ENCODE measurements around the gene EFCAB14. TPM values are rescaled to one million over a fixed set of nuclear protein-coding genes. Genes with fewer than 3 reads are reported as not detected.

EFCAB14 gene
- total and polyA plus RNA-seq, 11 donors = 10.7 to 91.9 (median 62.3) TPM

GRCh38 chr1:46708121-46708520 is 10.8 kb downstream of the EFCAB14 start:
- H3K4me3 ChIP-seq = no peak overlapping the region
- H3K4me1 ChIP-seq = peaks cover 0 to 4% (median 0%) of the 10 kb centered on the region in 12 donors
- ATAC-seq (no peak), DNase-seq (no peak)
- intact Hi-C loops (cut with DNase I) = no loop called here
- H3K27ac ChIP-seq = no peak overlapping the region
- no peak for TF ChIP-seq CTCF (IDR thresholded peaks at IDR 0.05)
- no peak for TF ChIP-seq POLR2A (IDR thresholded peaks at IDR 0.05)
- H3K27me3 ChIP-seq = no peaks in the 10 kb centered on the region
- 94 to 100% (median 100%) methylated on average over 1 of the region's 1 CpG for WGBS, 4 donors
- no peaks in the 10 kb centered on the region for H3K9me3 ChIP-seq
- peaks cover 0 to 99% (median 94%) of the 10 kb centered on the region in 9 donors for H3K36me3 ChIP-seq

GRCh38 chr1:46705408-46705807 is 13.5 kb downstream of the EFCAB14 start:
- Histone ChIP-seq H3K36me3 (peaks cover 0 to 97% (median 88%) of the 10 kb centered on the region in 9 donors), H3K27me3 (no peaks in the 10 kb centered on the region), H3K27ac (no peak overlapping the region), H3K4me1 (peaks cover 0 to 9% (median 0%) of the 10 kb centered on the region in 12 donors), H3K4me3 (no peak overlapping the region), H3K9me3 (no peaks in the 10 kb centered on the region)
- DNase-seq = no peak
- intact Hi-C loops (cut with DNase I) = no loop called here
- ATAC-seq = no peak
- TF ChIP-seq CTCF (IDR thresholded peaks at IDR 0.05) (no peak), POLR2A (IDR thresholded peaks at IDR 0.05) (no peak)
- 78 to 82% (median 79%) methylated on average over 9 of the region's 9 CpGs for WGBS, 4 donors

GRCh38 chr1:46703927-46704641 is 14.8 kb downstream of the EFCAB14 start:
- WGBS, 4 donors = 90 to 95% (median 93%) methylated on average over 3 of the region's 3 CpGs
- DNase-seq (no peak), ATAC-seq (no peak)
- Histone ChIP-seq H3K36me3 (peaks cover 0 to 97% (median 76%) of the 10 kb centered on the region in 9 donors), H3K4me3 (no peak overlapping the region), H3K27me3 (no peaks in the 10 kb centered on the region), H3K27ac (no peak overlapping the region), H3K4me1 (peaks cover 0 to 9% (median 0%) of the 10 kb centered on the region in 12 donors), H3K9me3 (no peaks in the 10 kb centered on the region)
- TF ChIP-seq POLR2A (IDR thresholded peaks at IDR 0.05) = no peak
- TF ChIP-seq CTCF (IDR thresholded peaks at IDR 0.05) = no peak
- intact Hi-C loops (cut with DNase I) = no loop called here

- peak in 1 of 4 donors; percentile 36 for ATAC-seq
- no peak overlapping the region for H3K4me3 ChIP-seq
- H3K27ac ChIP-seq = no peak overlapping the region
- 56 to 81% (median 68%) methylated on average over 3 of the region's 3 CpGs for WGBS, 4 donors
- intact Hi-C loops (cut with DNase I) = no loop called here
- no peaks in the 10 kb centered on the region for H3K27me3 ChIP-seq
- DNase-seq = no peak
- peaks cover 0 to 92% (median 78%) of the 10 kb centered on the region in 9 donors for H3K36me3 ChIP-seq
- no peaks in the 10 kb centered on the region for H3K9me3 ChIP-seq
- peaks cover 0 to 9% (median 0%) of the 10 kb centered on the region in 12 donors for H3K4me1 ChIP-seq
- no peak for TF ChIP-seq CTCF (IDR thresholded peaks at IDR 0.05)
- no peak for TF ChIP-seq POLR2A (IDR thresholded peaks at IDR 0.05)
Measured at GRCh38 chr1:46699666-46700065, 19.2 kb downstream of the EFCAB14 start.
